GM19351 (cell line): Measurements from ENCODE around the gene PAGE2.
"Not testable (repeated sequence)": the region's sequence is repeated elsewhere in the genome, so short reads cannot be mapped to it uniquely, and the experiment has no call there.

Experiments
- ATAC-seq: cut with Tn5 transposase; IDR thresholded peaks from one replicate; pipeline ENCODE4 v1.9.1; 2021; ENCODE audit warnings: mild to moderate bottlenecking, moderate library complexity; ENCODE audit not compliant: unreplicated experiment

PAGE2 gene

GRCh38 chrX:55088795-55089489, at the start of gene PAGE2:
PAGE2 (plus strand) TSS chrX:55089018; CDS start chrX:55090021, 1,003 bp downstream.
- ATAC-seq, result no peak

GRCh38 chrX:55039471-55039870, 49.3 kb upstream of the PAGE2 start:
- ATAC-seq, result no peak

GRCh38 chrX:55041514-55041913, 47.3 kb upstream of the PAGE2 start:
- ATAC-seq, result no peak

- ATAC-seq, result not testable (repeated sequence)
Observed at GRCh38 chrX:55050599-55050998, 38.2 kb upstream of the PAGE2 start.

GRCh38 chrX:55056820-55057674, 31.8 kb upstream of the PAGE2 start:
- no peak for ATAC-seq

- peak; percentile 88 for ATAC-seq
Observed at GRCh38 chrX:55057675-55058249, 31.1 kb upstream of the PAGE2 start.

GRCh38 chrX:55067180-55067579, 21.6 kb upstream of the PAGE2 start:
- ATAC-seq, result not testable (repeated sequence)

GRCh38 chrX:55072286-55072685, 16.5 kb upstream of the PAGE2 start:
- ATAC-seq, result no peak

- ATAC-seq, result no peak
Observed at GRCh38 chrX:55074851-55075467, 13.9 kb upstream of the PAGE2 start, which contains the start of gene PAGE2B. PAGE2B (plus strand) TSS chrX:55075030; CDS start chrX:55076042, 1,012 bp downstream.

- ATAC-seq, result no peak
Observed at GRCh38 chrX:55098691-55099090, 9.9 kb downstream of the PAGE2 start.

GRCh38 chrX:55099162-55099561, 10.3 kb downstream of the PAGE2 start:
- no peak for ATAC-seq

- ATAC-seq, result no peak
Observed at GRCh38 chrX:55102754-55103153, 13.9 kb downstream of the PAGE2 start.

- no peak for ATAC-seq
Observed at GRCh38 chrX:55107262-55107661, 18.4 kb downstream of the PAGE2 start.

- ATAC-seq, result no peak
Observed at GRCh38 chrX:55107911-55108310, 19.1 kb downstream of the PAGE2 start.

GRCh38 chrX:55109306-55109705, 20.5 kb downstream of the PAGE2 start:
- ATAC-seq, result no peak

GRCh38 chrX:55111578-55112254, 22.9 kb downstream of the PAGE2 start:
- ATAC-seq, result no peak

GRCh38 chrX:55116589-55116988, 27.8 kb downstream of the PAGE2 start:
- not testable (repeated sequence) for ATAC-seq

- no peak for ATAC-seq
Observed at GRCh38 chrX:55118574-55118973, 29.8 kb downstream of the PAGE2 start.

GRCh38 chrX:55119271-55119670, 30.5 kb downstream of the PAGE2 start:
- ATAC-seq, result no peak

GRCh38 chrX:55119712-55120111, 30.9 kb downstream of the PAGE2 start:
- ATAC-seq, result no peak
